Measurements from ENCODE around the gene STAM.
"Not testable (repeated sequence)": the region's sequence is repeated elsewhere in the genome, so short reads cannot be mapped to it uniquely, and the experiment has no call there.

Gene STAM

GRCh38 chr10:17682236-17682946 lies 38.4 kb downstream of the STAM start:
- no peak for DNase-seq

- DNase-seq, result no peak
Measured at GRCh38 chr10:17683541-17683940, 39.6 kb downstream of the STAM start.

GRCh38 chr10:17684537-17684936 lies 40.6 kb downstream of the STAM start:
- peak in 1 of 2 donors; percentile 30 for DNase-seq

- peak; percentile 9 to 55 for DNase-seq
Measured at GRCh38 chr10:17685233-17685840, 41.4 kb downstream of the STAM start.

GRCh38 chr10:17687117-17687831 lies 43.3 kb downstream of the STAM start:
- no peak for DNase-seq

GRCh38 chr10:17689137-17689536 lies 45.2 kb downstream of the STAM start:
- DNase-seq, result no peak

- no peak for DNase-seq
Measured at GRCh38 chr10:17693009-17693408, 49.1 kb downstream of the STAM start.

GRCh38 chr10:17698696-17699095 lies 54.7 kb downstream of the STAM start:
- DNase-seq, result no peak

GRCh38 chr10:17701301-17701700 lies 57.4 kb downstream of the STAM start:
- DNase-seq, result no peak

GRCh38 chr10:17703706-17704105 lies 59.8 kb downstream of the STAM start:
- DNase-seq, result no peak

GRCh38 chr10:17708821-17709220 lies 64.9 kb downstream of the STAM start:
- no peak for DNase-seq

GRCh38 chr10:17709492-17709891 lies 65.5 kb downstream of the STAM start:
- no peak for DNase-seq

- no peak for DNase-seq
Measured at GRCh38 chr10:17710181-17710580, 66.2 kb downstream of the STAM start.

- no peak for DNase-seq
Measured at GRCh38 chr10:17712053-17712452, 68.1 kb downstream of the STAM start.

- DNase-seq, result no peak
Measured at GRCh38 chr10:17712717-17713471, 68.9 kb downstream of the STAM start.

- DNase-seq, result no peak
Measured at GRCh38 chr10:17713758-17714157, 69.8 kb downstream of the STAM start.

GRCh38 chr10:17716161-17716560 lies 72.2 kb downstream of the STAM start:
- no peak for DNase-seq

GRCh38 chr10:17722317-17723014 lies 78.5 kb downstream of the STAM start:
- not testable (repeated sequence) for DNase-seq

- no peak for DNase-seq
Measured at GRCh38 chr10:17725703-17726102, 81.8 kb downstream of the STAM start.

GRCh38 chr10:17729630-17730029 lies 85.7 kb downstream of the STAM start:
- no peak for DNase-seq

- DNase-seq, result no peak
Measured at GRCh38 chr10:17730667-17731066, 86.7 kb downstream of the STAM start.

GRCh38 chr10:17731331-17732020 lies 87.5 kb downstream of the STAM start:
- DNase-seq, result no peak
